Stimulated activated CD8-positive, alpha-beta memory T cell treated with anti-CD3 and anti-CD28 coated beads, Interleukin-15, amount 100 ng/mL, for 4 hours (primary cell): Measurements from ENCODE around the gene TP53I3.
"Not testable (repeated sequence)": the region's sequence is repeated elsewhere in the genome, so short reads cannot be mapped to it uniquely, and the experiment has no call there.

ENCODE experiments used
- DNase-seq, 2 donors: peaks; one replicate each; pipeline ENCODE4 v3.0.0-alpha.2; 2020; ENCODE audit warnings: low read depth in 2 of 2

The TP53I3 gene, protein sequence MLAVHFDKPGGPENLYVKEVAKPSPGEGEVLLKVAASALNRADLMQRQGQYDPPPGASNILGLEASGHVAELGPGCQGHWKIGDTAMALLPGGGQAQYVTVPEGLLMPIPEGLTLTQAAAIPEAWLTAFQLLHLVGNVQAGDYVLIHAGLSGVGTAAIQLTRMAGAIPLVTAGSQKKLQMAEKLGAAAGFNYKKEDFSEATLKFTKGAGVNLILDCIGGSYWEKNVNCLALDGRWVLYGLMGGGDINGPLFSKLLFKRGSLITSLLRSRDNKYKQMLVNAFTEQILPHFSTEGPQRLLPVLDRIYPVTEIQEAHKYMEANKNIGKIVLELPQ

DNA sequence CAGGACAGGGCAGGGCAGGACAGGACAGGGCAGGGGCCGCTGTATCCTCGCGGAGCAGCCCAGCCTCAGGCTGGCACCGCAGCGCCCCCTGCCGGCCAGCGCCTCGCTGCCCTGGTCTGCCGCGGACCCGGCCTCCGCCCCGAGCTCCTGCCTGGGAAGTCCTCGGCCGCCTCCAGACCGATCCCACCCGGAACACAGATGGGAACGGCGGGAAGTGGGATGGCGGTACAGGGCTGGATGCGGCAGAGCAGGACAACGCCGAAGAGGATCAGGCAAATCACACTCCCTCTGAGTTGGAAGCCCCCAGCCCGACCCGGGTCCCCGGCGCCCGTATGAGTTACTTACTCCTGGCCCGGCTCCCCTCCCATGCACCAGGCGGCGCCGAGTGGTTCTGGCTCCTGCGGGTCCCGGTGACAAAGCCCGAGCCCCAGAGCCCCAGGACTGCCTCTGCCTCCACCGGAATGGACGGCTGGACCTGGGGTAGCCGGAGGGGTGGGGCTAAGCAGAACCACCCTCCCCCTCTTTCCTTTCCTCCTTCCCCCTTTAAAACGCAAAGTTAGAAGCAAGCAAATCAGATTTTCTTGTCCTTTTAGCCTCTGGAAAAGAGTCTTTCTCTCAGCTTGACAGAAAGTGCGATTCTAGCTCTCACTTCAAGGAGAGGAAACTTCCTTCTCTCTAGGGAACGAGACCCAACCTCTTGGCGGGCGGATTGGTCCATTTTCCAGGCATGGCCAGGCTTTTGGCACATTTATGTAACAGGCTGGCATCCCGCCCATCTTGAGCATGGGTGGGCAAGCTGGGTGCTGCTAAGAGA is at the start of gene TP53I3:
TP53I3 (minus strand) TSS at position 449 of the 814 bp plus-strand sequence. CDS start 508 bp downstream, outside the sequence.
- peak; percentile 41 to 60 for DNase-seq

DNA sequence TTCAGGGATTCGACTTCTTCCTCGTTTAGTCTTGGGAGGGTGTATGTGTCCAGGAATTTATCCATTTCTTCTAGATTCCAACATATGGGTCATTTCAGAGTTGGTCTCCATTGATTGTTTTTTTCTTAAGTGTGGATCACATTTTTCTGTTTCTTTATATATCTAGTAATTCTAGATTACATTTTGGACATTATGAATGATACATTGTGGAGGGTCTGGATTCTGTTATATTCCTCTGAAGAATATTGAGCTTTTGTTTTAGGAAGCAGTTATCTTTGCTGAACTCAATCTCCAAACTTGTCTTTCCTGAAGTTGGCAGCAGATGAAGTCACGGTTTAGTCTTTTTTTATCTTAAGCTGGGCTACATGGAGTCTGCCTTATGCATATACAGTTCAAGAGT is 47.9 kb upstream of the TP53I3 start:
- no peak for DNase-seq

DNA sequence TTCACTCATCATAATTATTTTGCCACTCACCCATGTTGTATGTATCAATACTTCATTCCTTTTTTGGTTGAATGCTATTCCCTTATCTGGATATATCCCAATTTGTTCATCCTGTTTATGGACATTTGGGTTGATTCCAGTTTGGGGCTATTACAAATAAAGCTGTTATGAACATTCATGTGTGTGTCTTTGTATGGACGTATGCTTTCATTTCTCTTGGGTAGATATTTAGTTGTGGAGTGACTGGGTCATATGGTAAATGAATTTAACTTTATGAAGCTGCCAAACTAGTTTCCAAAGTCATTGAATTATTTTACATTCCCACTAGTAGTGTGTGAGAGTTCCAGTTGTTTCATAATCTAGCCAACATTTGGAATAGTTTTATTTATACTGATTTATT is 41.3 kb upstream of the TP53I3 start:
- no peak for DNase-seq

DNA sequence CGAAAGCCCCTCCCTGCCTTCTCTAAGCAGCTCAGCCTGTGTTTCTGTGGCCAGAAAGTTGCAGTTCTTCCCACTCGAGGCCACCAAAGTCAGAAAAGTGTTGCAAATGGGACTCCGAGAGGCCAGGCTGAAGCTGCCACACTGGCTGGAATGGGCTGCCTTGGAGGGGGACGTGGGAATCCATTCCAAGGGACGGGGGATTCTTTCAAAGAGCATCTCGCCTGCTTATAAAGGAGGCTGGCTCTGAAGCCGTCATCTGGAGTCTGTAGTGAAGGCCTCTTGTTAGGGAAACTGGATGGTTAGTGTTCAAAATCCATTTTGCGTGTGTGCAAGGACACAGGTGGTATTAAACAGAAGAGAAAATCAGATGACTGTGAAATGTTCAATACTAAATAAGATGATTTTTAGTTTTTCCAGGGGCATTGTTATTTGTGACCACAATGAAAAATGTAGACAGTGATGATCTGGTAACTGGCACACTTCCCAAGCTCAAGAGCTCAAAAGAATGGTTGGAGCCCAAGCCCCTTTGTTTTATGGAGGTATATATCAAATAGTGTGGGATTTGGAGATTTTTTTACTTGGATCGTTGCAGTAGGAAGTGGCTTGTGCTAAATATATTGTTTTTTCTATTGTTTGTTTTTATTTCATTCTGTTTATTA is 39.4 kb upstream of the TP53I3 start:
- DNase-seq = no peak

DNA sequence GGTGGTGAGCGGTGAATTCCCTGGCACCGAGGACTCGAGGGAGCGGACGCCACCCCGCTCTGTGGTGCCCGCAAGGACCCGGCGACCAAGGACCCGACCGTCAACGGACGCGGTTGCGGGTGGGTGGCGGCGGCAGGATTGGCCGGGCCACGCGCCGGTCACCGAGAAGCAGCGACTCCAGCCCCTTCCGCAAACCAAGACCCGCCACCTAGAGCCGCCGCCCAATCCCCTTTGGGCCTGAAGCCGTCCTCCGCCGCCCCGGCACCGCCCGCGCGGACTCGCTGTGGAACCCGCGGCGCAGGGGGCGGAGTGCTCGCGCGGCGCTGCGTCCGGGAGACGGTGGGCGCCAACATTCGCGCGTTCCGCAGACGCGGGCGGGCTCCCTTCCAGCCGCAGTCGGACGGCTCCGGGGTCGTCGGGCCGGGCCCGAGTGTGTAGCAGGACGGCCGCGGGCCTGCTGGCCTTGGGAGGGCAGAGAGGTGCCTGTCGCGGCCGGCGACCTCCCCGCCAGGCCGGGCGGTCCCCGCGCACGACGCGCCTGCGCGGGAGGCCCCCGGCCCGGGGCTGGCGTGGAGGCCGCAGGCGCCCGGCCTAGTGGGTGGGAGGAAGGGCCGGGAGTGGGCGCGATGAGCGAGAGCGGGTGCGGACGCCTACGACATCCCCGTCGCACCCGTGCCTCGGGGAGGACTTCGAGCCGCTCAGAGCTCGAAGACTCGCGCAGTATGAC is 38.7 kb upstream of the TP53I3 start, which contains the start of the genes FAM228B and PFN4:
FAM228B (plus strand) TSS at position 275 of the 727 bp plus-strand sequence. CDS start 893 bp downstream, outside the sequence.
PFN4 (minus strand) TSS at position 140 of the 727 bp plus-strand sequence. CDS start 799 bp downstream, outside the sequence.
- DNase-seq = peak; percentile 19 to 53

DNA sequence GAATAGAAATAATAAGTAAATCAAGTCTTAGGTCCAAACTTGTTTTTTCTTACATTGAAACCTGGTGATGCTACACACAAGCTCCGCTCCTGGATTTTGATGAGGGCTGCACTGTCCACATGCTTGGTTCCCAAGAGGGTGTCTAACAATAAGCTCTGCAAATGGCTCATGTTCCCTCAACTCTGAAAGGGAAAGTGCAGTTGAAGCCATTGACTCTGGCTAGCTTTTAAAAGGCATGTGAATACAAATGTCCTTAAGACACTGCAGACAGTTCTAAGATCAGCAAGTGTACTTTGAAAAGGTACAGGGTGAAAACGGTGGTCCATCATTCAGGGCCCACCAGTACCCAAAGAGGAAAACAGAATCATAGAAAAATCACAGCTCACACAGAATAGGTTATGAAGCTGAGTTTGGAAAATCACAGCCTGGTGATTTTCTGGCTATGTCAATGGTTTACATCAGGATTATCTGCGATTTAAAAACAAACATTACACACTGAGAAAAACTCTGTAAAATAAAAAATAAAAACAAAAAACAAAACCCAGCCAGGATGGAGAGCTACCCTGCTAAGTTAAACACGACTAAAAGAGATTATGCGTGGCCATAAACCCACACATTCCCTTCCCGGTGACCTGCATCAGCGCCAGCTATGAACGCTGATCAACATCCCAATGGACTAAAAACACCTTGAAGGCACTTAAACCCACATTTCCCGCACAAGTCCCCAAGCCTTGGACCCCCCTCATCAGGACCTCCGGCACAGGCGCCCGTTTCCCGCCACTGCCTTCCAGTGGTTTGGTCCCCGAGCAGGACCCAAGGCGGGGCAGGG is 37.9 kb upstream of the TP53I3 start:
- no peak for DNase-seq

DNA sequence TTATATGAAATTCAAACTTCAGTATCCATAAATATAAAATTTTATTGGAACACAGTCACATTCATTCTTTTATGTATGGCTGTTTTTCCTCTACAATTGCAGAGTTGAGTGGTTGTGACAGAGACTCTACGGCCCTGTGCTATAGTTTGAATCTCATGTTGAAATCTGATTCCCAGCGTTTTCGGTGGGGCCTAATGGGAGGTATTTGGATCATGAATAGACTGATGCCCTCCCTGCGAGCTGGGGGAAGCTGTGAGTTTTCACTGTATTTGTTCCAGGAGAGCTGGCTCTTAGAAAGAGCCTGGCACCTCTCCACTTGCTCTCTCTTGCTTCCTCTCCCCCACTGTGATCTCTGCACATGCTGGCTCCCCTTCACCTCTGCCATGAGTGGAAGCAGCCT is 36.8 kb upstream of the TP53I3 start:
- DNase-seq = no peak

DNA sequence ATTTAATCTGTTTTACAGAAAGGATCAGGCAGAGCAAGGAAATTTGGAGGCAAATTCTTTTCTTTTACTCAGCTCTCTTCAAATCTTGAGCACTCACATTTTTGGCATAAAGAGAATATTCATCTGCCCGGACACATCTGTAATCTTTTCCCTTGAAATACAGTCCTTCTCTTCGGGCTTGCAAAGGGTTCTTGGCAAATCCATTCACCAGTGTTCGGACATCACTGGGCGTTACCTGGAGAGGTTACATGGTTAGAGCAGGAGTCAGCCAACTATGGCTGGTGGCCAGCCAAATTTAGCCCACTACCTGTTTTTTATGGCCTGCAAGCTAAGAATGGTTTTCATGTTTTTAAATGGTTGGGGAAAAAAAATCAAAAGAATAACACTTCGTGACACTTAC is 36.4 kb upstream of the TP53I3 start:
- no peak for DNase-seq

DNA sequence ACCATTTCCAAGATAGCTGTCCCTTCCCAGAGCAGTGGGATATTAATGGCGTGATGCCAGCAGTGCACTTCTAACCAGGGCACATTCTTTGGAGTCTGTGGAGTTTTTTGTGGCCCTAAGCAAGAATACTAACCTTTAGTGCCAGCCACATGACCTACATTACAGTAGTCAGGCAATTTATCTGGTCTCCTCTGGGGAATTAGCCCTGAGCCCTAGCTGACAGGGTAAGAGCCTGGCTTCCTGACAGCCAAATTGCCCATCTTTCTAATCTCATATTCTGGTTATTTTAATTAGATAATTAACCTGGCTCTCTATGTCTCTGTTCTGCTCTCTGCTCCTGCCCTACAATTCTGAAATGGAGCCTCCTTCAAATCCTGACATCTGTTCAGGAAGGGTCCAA is 33.3 kb upstream of the TP53I3 start:
- no peak for DNase-seq

DNA sequence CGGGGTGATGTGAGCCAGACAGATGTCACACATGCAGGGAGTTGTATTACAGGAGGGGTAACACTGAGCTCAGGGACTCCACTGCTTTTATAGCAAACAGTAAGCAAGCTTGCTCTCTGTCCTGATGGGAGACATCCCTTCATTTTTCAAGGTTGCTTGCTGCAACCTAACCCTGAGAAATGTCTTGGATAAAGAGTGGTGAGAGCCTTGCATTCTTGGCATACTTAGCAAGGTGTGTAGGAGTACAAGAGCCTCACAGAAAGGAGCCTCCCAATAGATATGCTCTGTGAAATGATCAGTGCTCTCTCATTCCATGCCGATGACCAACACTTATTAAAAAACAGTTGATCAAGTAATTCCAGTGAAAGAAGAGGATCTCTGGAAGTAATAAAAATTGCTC is 30.4 kb upstream of the TP53I3 start:
- no peak for DNase-seq

DNA sequence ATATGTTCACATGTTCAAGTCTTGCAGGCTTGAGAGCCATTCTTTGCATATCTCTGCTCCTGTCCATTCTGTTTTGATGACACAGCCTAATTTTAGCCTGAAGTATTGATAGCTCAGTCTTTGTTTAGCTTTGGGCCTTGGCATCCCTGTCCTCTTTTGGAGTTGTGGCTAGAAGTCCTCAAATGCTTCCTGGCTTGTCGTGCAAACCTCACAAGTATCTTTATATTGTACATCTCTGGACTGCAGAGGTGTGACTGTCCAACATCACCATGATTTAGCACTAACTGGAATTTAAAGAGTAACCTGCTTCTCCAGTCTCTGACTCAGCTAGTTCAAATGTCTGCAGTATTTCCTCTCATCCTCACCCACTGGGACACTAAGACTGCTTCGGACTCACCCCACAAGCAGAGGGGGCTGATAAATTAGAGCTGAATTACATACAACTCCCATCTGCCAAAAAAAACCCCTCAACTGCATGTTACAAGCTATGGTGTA is 26.8 kb upstream of the TP53I3 start:
- DNase-seq = no peak

DNA sequence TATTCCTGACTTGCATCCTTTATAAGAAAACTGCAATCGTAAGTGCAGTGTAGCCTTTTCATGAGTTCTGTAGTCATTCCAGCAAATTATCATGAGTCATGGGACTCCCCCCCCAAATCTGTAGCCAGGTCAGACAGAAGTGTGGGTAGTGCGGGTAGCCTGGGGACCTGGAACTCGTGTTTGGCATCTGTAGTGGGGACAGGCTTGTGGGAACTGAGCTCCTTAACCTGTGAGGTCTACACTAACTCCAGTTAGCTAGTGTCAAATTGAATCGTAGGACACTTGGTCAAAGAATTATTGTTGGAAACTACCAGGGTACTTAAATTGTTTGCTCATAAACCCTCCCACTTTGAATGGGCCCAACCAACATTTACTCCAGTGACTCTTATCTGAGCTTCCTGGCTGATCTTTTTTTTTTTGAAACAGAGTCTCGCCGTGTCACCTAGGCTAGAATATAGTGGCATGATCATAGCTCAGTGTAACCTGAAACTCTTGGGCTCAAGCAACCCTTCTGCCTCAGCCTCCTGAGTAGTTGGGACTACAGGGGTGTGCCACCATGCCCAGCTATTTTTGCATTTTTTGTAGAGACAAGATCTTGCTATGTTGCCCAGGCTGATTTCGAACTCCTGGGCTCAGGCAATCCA is 26.1 kb upstream of the TP53I3 start:
- no peak for DNase-seq

DNA sequence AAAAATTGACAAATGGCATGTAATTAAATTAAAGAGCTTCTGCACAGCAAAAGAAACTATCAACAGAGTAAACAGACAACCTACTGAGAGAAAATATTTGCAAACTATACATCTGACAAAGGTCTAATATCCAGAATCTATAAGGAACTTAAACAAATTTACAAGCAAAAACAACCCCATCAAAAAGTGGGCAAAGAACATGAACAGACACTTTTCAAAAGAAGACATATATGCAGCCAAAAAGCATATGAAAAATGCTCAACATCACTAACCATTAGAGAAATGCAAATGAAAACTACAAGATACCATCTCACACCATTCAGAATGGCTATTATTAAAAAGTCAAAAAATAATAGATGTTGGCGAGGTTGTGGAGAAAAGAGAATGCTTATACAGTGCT is 24.8 kb upstream of the TP53I3 start:
- DNase-seq = not testable (repeated sequence)

DNA sequence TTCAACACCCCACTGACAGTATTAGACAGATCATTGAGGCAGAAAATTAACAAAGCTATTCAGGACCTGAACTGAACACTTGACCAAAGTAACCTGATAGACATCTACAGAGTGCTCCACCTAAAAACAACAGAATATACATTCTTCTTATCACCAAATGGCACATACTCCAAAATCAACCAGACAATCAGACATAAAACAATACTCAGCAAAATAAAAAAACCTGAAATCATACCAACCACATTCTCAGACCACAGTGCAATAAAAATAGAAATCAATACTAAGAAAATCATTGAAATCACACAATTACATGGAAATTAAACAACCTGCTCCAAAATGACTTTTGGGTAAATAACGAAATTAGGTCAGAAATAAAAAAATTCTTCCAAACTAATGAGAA is 22.7 kb upstream of the TP53I3 start:
- no peak for DNase-seq

DNA sequence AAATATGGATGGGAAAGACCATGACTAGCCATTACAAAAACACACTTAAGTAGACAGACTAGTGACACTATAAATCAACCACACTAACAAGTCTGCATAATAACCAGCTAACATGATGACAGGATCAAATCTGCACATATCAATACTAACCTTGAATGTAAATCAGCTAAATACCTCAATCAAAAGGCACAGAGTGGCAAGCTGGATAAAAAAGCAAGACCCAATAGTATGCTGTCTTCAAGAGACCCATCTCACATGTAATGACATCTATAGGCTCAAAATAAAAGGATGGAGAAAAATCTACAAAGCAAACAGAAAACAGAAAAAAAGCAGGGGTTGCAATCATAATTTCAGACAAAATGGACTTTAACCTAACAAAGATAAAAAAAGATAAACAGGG is 22.2 kb upstream of the TP53I3 start:
- DNase-seq = no peak

DNA sequence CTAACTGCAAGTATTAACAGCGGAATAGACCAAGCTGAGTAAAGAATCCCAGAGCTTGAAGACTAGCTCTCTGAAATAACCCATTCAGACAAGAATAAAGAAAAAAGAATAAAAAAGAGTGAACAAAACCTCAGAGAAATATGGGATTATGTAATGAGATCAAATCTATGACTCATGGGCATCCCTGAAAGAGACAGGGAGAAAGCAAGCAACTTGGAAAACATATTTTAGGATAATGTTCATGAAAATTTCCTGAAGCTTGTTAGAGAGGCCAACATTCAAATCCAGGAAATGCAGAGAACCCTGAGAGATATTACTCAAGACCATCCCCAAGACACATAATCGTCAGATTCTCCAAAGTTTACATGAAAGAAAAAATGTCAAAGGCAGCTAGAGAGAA is 21.2 kb upstream of the TP53I3 start:
- no peak for DNase-seq

DNA sequence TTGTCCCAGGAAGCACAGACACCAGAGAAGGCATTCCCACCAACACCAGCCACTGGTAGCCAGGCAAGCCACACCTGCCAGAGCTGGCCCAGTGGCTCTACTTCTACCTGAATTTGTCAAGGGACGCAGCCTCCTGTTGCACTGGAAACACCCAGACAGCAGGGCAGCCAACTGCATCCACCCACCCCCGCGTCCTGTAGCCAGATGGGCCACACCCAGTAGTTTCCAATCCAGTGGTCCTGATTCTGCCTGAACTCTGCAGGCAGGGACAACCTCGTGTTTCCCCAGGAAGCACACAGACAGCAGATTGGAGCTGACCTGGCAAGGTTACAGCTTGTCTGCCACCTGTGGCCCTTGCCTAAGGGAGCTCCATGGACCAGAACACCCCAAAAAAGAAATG is 20.3 kb upstream of the TP53I3 start:
- DNase-seq = no peak

DNA sequence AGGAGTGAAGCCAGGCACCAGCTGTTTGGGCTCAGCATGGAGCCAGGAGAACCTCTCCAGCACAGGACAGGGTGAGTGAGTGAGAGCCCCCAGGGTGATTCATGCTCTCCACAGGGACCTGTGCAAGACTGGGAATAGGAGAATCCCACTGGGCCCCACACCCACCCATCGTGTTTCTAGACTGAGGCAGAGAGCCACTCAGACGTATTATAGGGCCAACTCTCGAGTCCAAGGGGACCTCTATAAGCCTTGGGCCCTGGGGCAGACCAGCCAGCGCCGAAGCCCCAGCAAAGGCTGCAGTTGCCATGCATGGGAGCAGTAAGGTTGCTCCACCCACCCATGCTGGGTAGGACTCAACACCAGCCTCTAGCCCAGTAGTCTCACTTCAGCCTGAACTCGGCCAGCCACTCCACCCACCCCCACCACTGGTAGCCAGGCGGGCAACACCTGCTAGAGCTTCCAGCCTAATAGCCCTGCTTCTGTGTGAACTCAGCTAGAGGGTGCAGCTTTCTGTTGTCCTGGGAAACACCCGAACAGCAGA is 19.5 kb upstream of the TP53I3 start:
- no peak for DNase-seq

DNA sequence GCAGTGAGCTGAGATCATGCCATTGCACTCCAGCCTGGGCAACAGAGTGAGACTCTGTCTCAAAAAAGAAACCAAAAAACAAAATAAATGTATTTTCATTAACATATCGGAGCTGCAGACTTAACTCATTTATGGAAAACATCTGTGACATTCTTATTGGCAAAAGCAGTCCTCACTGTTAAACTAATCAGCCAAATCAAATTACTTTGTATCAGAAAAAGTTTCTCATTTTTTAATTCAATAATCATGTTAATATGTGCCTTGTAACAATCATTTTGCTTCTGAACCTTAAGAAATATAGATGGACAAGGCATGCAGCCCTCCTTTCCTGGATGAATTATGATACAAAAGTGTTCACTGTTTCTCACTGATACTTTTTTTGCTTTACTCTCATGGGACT is 18.0 kb upstream of the TP53I3 start:
- DNase-seq = no peak

DNA sequence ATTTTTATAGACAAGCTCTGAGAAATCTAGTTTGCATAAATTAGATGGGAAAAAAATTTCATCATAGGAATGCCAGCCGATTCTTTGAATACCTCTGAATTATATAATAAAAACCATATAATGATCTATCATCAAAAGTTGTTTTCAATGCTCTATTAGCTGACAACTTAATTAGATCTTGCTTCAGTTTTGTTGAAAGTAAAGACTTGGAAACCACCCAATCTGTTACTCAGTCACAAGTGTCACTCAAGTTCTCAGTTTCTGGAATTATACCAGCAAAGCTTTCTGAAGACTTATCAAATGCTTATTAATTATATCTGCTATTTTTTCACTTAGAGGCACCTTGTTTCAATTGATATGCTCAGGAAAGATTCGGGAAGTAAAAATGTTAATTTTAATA is 17.4 kb upstream of the TP53I3 start:
- DNase-seq = no peak
